NCI-H1105 treated with DMSO at 0.1 percent for 48 hours (cell line): ENCODE measurements around the gene SCAMP5.
A peak's percentile ranks its signal among the peaks of the same experiment; 100 is the strongest.

ENCODE experiments used
- DNase-seq: peaks from one replicate; lab custom pipeline; 2025; lab: John Stamatoyannopoulos, UW

Gene SCAMP5

DNA sequence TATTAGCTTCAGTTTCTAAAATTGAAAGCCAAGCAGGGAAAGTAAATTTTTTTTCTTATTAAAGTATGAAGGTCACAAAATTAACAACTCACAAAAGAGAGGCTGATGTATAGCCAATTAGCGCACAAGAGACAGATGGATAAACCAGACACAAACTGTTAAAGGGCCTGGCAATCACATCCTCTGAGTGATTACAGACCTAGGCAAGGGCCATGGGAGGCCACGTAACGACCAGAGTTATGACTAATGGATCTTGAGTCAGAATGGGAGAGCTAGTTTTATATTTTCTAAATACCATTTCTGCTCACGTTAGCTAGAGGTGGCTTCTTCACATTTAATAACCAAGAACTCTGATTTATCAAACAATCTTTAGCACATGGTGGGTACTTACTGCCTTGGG is 17.8 kb upstream of the SCAMP5 start:
- DNase-seq: no peak

DNA sequence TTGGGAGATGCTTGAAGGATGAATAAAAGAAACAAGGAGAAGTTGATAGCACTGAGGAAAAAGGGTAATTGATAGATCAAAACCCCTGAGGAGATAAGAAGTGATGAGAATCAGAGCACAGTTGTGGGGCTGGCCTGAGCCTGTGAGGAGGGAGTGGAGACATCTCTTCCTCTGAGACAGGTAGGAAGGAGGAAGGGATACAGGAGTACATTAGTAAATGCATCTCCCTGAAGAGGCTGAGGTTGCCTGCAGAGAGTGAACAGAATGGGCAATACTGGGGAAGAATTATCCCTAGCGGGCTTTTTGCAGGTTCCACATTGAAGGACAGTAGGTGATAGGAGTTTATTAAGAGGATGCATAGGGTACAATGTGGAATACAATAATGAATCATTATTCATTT is 17.3 kb upstream of the SCAMP5 start:
- no peak for DNase-seq

DNA sequence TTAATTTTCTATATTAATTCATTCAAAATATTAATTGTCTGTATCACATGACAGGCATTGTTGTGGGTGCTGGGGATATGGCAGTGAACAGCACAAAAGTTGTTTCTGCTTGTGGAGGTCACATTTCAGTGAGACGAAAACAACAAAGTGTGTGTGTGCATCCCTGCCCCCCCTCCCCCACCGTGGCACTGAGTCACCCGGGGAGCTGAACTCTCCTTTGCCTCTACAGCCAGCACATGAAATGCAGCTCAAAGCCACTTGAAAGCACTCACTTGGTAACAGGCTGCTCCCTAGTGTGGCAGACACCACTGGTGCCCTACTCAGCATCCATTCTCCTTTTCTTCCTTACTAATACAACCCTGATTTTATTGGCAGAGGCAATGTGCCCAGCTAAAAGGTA is 16.9 kb upstream of the SCAMP5 start:
- no peak for DNase-seq

DNA sequence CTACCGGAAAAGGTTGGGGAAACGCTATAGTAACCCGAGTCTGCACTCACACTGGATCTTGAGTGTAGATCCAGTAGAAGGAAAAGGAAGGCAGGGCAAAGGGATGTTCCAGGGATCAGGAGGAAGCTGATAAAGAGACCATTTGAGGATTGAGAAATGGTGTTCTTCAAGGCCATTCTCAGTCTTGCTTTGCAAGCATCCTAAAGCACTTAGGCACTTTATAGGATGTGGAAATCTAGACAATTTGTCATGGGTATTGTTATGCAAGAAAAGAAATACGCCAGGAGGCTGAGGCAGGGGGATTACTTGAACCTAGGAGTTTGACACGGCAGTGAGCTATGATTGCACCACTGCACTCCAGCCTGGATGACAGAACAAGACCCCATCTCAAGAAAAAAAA is 13.2 kb upstream of the SCAMP5 start:
- DNase-seq: no peak

DNA sequence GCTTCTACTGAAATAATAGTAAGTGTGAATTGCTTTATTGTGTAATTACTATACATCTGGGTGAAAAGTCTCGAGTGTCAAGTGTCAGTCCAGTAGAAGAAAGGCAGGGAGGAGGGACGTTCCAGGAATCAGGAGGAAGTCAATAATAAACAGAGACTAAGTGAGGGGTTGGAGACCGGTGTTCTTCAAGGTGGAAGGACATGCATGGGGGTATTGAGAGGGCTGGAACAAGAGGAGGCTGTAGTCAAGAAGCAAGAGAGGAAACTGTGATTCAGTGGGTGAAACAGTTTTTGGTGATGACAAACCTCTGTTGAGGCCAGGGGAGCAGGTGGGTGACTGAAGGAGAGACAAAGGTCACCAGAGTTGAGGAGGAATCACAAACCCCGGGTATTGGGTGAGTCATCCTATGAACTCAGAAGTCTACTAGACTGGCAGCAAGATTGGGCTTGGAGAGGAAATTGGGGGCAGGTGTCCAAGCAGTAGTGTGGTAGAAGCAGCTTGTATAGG is 11.6 kb upstream of the SCAMP5 start:
- no peak for DNase-seq

DNA sequence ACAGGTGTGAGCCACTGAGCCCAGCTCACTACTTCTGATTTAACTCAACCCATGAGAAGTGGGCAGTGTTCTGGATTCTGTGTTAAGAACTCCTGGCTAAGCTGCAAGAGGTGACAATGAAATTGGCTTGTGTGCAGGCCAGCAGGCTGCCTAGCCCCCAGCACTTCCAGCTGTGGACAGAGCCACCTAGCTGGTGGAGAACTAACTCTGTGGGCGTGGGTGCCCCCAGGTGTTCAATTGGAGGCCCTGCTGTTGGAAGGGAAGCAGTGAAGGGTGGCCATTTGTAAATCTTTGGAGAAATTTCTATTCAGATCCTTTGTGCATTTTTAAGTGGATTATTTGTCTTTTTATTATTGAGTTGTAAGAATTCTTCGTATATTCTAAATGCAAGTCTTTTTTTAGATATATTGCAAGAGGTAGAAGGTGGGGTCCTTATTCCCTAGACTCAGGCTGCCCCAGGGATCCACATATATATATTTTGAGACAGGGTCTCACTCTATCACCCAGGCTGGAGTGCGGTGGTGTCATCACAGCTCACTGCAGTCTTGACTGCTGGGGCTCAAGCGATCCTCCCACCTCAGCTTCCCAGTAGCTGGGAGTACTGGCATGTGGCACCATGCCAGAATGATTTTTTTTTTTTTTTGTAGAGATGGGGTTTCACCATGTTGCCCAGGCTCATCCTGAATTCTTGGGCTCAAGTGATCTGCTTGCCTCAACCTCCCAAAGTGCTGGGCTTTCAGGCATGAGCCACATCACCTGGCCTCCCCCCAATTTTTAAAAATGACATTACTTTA is 7.2 kb upstream of the SCAMP5 start:
- DNase-seq: no peak

DNA sequence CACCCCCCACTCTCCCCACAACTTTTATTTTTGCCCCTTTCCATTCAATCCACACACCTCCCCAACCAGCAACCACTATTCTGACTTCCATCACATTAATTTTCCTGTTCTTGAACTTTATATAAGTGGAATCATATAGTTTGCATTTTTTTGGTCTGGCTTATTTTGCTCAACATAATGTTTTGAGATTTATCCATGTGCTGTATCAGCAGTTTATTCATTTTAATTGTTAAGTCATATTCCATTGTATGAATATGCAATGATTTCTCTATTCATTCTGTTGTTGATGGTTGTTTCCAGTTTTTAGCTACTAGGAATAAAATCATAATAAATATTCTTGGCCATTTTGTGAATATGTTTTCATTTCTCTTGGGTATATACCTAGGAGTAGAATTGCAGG is 5.8 kb upstream of the SCAMP5 start:
- DNase-seq: no peak

DNA sequence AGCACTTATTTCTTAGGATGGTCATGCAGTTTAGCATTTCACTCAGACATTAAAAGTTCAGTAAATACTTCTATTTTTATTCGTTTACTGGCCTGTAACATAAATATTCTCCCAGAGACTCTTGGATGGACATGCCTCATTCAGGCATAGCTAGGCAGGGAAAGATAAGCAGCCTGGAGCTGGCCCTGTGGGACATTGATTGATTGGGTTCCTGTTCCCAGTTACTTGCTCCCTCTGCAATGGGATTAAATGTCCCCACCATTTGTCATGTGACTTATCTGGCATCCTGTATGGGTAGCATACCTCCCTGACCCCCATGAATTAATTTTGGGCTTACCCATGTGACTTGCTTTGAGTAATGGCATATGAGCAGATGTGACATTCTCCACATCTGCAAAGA is 2.7 kb upstream of the SCAMP5 start:
- no peak for DNase-seq

DNA sequence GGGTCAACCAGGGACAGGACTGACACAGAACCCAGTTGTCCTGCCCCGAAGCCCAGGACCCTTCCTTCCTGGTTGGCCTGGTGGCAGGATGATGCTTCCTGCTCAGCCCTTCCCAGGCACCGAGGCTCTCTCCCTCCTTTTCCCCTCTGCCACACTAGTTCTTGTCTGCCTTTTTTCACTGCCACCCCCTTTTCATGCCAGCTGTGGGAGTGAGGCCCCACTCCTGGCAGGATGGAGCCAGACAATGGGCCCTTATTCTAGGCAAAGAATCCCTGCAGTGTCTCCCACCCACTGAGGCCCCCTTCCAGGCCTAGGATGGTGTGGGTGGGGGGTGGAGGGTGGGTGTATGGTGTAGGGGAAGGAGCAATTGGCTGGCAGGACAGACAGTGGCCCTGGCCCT is 1.1 kb upstream of the SCAMP5 start:
- DNase-seq: no peak

DNA sequence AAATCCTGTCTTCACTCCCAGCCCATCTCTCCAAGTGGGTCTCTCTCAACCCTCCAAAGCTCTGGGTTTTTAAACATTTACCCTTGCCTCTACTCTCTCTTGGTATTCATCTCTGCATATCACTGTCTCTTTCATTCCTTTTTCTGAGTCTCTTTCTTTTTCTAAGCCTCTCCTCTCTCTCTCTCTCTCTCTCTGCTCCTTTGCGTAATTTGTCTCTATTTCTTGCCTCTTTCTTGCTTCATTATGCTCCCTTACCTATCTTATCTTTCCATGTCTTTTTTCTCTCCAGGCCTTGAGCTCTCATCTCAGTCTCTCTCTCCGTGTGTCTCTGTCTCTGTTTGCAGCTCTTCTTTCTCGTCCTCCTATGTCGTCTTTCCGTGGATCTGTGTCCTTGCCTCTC is 678 bp upstream of the SCAMP5 start:
- no peak for DNase-seq

DNA sequence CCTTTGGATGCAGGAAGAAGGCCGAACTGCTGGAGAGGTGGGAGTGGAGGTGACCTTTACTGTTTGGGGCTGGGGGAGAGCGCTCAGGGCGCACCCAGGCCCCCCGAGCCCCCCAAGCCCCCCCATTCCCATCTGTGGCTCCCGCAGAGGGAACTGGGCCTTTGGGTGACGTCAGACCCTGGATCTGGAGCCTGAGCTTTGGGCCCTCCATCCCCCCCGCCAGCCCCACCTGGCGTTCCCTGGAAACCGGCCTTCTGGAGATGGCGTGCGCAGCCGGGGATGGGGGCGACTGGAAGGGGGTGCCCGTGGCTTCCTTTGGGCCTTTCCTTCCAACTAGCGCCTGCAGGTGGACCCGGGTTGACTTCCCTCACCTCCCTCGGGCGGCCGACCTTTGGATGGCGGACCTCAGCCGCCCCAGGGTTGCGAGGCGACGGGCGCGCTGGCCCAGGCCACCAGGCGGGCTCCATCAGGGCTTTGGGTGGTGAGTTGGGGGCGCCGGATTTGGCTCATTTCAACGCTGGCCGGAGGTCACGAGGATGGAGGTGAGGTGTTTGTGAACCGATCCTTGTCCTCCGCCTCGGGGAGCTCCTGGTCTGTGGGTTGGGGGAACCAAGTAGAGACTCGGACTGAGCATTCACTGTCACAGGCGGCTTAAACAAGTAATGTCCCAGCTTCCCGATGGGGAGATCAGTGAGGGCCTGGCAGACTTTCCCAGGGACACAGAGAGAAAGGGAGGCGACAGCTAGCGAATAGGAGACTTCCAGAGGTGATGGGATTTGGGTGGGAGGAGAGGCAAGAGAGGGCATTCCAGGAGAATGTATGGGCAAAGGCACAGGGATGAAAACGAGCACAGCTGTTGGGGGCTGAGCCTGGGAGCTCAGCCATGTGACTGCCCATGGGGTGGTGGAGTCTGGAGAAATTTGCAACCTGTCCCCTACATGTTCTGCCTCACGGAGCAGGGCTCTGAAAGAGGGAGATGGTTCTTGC is 709 bp downstream of the SCAMP5 start:
- DNase-seq: peak; percentile 43

DNA sequence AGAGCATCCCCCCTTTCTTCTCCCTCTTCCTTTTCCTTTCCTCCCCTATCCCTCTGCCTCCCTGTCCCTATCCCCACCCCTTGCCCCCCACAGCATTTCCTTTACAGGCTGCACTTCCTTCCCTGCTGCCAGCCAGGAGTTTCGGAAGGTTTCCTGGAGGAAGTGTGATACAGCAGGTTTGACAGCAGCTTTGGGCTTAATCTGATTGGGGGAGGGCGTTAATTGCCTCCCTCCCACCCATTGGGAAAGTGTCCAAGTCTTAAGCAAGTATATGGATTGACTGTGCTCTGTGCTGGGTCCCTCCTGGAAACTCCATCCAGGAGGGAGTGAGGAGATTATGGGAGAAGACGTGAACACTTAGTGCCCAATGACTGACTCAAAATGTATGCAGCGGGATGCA is 1.8 kb downstream of the SCAMP5 start:
- DNase-seq: no peak

DNA sequence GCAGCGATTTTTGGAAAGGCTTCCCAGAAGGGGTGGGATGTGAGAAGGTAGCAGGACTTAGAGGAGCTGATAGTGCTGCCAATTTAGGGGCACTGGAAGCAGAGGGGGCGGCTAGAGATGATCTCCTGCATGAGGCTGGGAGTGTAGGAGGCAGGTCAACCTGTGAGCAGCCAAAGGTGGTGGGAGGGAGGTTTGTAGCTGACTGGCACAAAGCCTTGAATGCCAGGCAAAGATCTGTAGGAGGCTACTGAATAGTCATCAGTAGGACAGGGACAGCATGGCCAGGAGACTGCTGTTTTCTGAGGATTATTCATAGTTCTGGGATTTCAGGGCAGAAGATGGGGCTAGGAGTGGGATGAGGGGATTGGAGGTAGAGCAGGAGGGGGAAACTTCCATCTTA is 2.2 kb downstream of the SCAMP5 start:
- DNase-seq: no peak

DNA sequence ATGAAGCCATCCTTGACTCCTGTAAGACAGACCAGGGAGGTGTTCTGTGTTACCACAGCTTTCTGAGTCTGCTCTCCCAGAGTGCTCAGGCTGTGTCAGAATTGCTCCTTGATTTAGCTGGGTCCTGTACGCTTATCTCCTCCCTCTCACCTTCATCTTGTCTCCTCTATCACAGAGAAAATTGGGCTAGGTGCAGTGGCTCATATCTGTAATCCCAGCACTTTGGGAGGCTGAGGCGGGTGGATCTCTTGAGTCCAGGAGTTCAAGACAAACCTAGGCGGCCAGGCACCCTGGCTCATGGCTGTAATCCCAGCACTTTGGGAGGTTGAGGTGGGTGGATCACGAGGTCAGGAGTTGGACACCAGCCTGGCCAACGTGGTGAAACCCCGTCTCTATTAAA is 5.9 kb downstream of the SCAMP5 start:
- DNase-seq: no peak

DNA sequence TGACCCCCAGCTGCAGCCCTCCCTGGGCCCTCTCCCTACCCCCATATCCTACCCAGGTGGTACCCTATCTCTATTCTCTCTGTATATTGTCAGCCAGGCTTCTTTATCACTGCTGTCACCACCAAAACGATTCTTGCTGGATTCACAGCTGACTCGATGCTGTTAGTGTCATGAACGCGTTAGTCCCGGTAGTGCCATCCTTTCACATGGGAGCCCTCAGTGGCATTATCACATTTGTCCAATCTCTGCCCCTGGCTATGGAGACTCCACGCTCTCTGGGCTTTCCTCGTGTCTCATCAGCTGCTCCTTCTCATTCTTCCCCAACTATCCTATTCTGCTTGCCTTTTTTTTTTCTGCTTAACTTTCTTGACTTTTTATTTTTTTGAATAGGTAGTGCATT is 7.0 kb downstream of the SCAMP5 start:
- DNase-seq: no peak

DNA sequence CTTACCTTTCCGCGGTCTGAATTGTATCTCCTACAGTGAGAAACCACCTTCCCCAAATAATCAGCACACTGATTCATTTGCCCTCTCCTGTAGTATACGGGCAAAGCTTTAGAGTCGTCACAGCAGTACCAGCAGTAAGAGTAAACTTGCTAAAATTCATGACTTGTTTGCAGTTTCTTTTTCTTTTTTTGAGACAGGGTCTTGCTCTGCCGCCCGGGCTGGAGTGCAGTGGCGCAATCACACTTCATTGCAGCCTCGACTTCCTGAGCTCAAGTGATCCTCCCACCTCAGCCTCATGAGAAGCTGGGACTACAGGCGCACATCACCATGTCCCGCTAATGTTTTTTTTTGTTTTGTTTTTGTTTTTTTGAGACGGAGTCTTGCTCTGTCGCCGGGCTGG is 11.9 kb downstream of the SCAMP5 start:
- no peak for DNase-seq

DNA sequence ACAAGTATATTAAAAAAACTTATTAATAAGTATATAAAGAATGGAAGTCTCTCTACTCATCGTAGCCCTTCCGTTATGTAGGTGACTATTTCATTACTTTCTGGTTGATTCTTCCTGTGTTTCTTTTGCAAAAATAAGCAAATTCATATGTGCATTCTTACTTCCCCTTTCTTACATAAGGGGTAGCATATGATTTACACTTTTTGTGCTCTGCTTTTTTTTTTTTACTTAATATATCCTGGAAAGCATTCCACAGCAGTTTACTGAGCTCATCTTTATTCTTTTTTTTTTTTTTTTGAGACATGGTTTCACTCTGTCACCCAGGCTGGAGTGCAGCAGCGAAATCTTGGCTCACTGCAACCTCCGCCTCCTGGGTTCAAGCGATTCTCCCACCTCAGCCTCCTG is 12.9 kb downstream of the SCAMP5 start:
- no peak for DNase-seq

DNA sequence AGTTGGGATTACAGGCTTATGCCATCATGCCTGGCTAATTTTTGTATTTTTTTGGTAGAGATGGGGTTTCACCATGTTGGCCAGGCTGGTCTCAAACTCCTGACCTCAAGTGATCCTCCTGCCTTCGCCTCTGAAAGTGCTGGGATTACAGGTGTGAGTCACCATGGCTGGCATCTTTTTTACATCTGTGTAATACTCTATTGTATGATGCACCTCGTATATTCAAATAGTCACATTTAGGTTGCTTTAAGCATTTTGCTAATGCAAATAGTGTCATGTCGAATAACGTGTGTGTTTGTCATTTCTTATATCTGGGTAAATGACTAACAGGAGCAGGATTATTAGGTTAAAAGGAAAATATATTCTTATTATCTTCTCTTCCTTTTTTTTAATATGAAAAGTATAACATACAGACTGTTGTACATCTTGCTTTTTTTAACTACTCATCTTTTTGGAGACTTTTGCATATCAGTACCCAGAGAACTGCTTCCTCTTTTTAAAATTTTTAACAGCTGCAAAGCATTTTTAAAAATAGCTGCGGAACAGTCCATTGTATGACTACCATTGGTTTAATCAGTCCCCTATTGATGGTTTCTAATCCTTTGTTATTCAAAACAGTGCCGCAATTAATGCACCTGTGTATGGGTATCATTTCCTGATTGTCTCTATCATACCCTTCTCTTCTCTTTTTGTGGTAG is 13.4 kb downstream of the SCAMP5 start:
- DNase-seq: no peak

DNA sequence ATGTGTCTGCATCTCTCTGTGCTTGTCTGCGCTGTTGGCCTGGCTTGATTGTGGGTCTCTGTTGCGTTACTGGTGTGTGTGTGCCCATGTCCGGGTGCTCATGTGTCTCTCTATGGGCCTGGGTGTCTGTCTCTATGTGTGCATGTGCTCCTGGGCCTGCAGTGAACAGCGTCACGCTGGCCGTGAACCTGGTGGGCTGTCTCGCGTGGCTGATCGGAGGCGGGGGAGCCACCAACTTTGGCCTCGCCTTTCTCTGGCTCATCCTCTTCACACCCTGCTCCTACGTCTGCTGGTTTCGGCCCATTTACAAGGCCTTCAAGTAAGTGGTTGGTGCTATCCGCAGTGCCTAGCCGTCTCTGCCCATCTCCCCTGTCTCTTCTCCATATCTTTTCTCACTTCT is 21.1 kb downstream of the SCAMP5 start:
- no peak for DNase-seq

DNA sequence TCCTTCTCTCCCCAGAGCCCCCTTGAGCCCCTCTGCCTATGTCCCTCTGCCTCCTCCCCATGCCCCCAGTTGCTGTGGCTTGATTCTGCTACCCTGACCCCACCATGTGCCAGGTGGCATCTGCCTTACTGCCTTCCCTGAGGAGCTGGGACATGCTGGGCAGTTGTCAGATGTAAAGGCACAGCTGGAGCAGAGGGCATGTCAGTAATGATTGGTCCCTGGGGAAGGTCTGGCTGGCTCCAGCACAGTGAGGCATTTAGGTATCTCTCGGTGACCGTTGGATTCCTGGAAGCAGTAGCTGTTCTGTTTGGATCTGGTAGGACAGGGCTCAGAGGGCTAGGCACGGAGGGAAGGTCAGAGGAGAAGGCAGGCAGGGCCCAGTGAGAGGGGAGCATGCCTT is 24.6 kb downstream of the SCAMP5 start:
- no peak for DNase-seq

DNA sequence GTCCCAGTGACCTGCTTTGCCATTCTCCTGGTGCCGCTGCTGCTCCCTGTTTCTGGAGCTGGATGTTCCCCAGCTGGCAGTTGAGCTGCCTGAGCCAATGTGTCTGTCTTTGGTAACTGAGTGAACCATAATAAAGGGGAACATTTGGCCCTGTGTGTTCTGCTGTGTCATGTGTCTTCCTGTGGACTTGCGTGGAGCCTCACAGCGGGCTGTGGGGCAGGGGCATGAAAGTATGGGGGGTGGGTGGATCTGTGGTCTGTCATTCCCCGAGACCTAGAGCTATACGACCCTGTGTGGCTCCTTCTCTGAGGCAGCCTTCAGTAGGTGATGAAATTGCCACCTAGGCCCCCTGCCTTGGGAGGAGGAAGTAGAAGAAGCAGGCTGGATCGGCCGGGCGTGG is 26.0 kb downstream of the SCAMP5 start:
- DNase-seq: no peak

DNA sequence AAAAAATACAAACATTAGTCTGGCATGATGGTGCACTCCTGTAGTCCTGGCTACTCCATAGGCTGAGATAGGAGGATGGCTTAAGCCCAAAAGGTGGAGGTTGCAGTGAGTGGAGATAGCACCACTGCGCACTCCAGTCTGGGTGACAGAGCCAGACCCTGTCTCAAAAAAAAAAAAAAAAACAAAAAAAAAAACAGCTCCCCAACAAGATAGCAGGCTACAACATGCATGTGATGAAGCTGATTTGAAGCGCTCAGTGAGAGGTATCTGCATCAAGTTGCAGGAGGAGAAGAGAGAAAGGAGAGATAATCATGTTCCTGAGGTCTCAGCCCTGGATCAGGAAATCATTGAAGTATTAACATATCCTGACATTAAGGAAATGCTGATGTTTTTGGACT is 27.4 kb downstream of the SCAMP5 start:
- DNase-seq: no peak
